GM12878 (cell line): ENCODE results near the gene TENT4B. TPM values are rescaled to one million over a fixed set of nuclear protein-coding genes. Genes with fewer than 3 reads are reported as not detected.
A peak's percentile ranks its signal among the peaks of the same experiment; 100 is the strongest.

ENCODE experiments used
- ATF3 ChIP-seq: IDR thresholded peaks from 2 replicates; pipeline ENCODE4 v1.6.1; 2011; ENCODE audit warnings: low read depth, mild to moderate bottlenecking, low read length, moderate library complexity, borderline replicate concordance; ENCODE audit errors: extremely low read depth
- BRCA1 ChIP-seq: IDR thresholded peaks from 2 replicates; pipeline ENCODE4 v1.6.1; 2011; ENCODE audit warnings: low read depth, low read length, improper control_type of control experiment
- CHD1 ChIP-seq: IDR thresholded peaks from 2 replicates; pipeline ENCODE4 v1.6.1; 2012; ENCODE audit warnings: low read depth, low read length, improper control_type of control experiment
- CHD2 ChIP-seq: IDR thresholded peaks from 2 replicates; pipeline ENCODE4 v1.6.1; 2011; ENCODE audit warnings: low read depth, low read length, improper control_type of control experiment, borderline replicate concordance
- GATAD2B ChIP-seq: fragments of 450-650 bp; conservative IDR thresholded peaks from 2 replicates; pipeline ENCODE4 v1.6.1; 2017; ENCODE audit warnings: low read depth, mild to moderate bottlenecking, moderate library complexity
- HDAC6 ChIP-seq: fragments of 200-600 bp; sonication (generic); IDR thresholded peaks from one replicate; pipeline ENCODE4 v1.8.0; 2017; ENCODE audit warnings: antibody characterized with exemption; ENCODE audit not compliant: unreplicated experiment
- HDGF ChIP-seq: fragments of 450-650 bp; IDR thresholded peaks from 2 replicates; pipeline ENCODE4 v1.6.1; 2016; ENCODE audit warnings: antibody characterized with exemption
- JUND ChIP-seq: IDR thresholded peaks from 2 replicates; pipeline ENCODE4 v1.6.1; 2012; ENCODE audit warnings: low read depth, mild to moderate bottlenecking, low read length, improper control_type of control experiment, moderate library complexity
- NR2C1 ChIP-seq: fragments of 450-650 bp; IDR thresholded peaks from 2 replicates; pipeline ENCODE4 v1.6.1; 2017; ENCODE audit warnings: antibody characterized with exemption, mild to moderate bottlenecking, moderate library complexity
- NR2C2 ChIP-seq: IDR thresholded peaks from 2 replicates; pipeline ENCODE4 v1.6.1; 2011; ENCODE audit warnings: borderline replicate concordance, low read depth; ENCODE audit not compliant: control insufficient read depth, insufficient read length
- PAX5 ChIP-seq: IDR thresholded peaks from 2 replicates; pipeline ENCODE4 v1.6.1; 2011; ENCODE audit warnings: low read depth, low read length, borderline replicate concordance
- PRDM15 ChIP-seq: fragments of 450-650 bp; formaldehyde crosslinking; IDR thresholded peaks from 2 replicates; pipeline ENCODE4 v1.4.0; 2020; ENCODE audit warnings: mild to moderate bottlenecking, moderate library complexity
- TCF3 ChIP-seq: IDR thresholded peaks from 2 replicates; pipeline ENCODE4 v1.6.1; 2012; ENCODE audit warnings: low read depth, mild to moderate bottlenecking, low read length, borderline replicate concordance; ENCODE audit not compliant: insufficient read depth
- TCF7 ChIP-seq: IDR thresholded peaks from 2 replicates; pipeline ENCODE4 v1.6.1; 2014; ENCODE audit warnings: antibody characterized with exemption, borderline replicate concordance
- USF1 ChIP-seq: IDR thresholded peaks from 2 replicates; pipeline ENCODE4 v1.6.1; 2011; ENCODE audit warnings: borderline replicate concordance, low read depth, mild to moderate bottlenecking, moderate library complexity, mixed read lengths, low read length; ENCODE audit not compliant: insufficient read depth; ENCODE audit errors: extremely low read length
- ZNF274 ChIP-seq: IDR thresholded peaks from one replicate; pipeline ENCODE4 v1.8.0; 2011; ENCODE audit not compliant: insufficient read length, insufficient read depth
- polyA plus RNA-seq, 11 experiments: library from polyadenylated mRNA; depleted of rRNA in 4 of 11; unstranded in 6 of 11; stranded (reverse) in 5 of 11; fragments of >200 nt; fragmentation: Nextera tagmentation in 4 of 11; fragmentation: Illumina TruSeq in 1 of 11; extraction: Ambion mirVana in 4 of 11; extraction: Trizol in 1 of 11; gene quantifications; 1 replicate in 1 of 11; 2 replicates in 10 of 11; pipeline versions ENCODE4 v1.2.1 to v1.2.3, GENCODE V29; 2011 to 2016; ENCODE audit warnings: inconsistent platforms in 2 of 11, missing spikeins in 2 of 11, low read depth in 1 of 11
- total RNA-seq, 4 experiments: library from RNA; depleted of rRNA in 3 of 4; stranded (reverse); fragments of >200 nt in 3 of 4; fragmentation: Illumina TruSeq in 1 of 4; extraction: Trizol in 1 of 4; gene quantifications; 2 replicates each; pipeline versions ENCODE4 v1.2.1 to v1.2.3, GENCODE V29; 2013 to 2021
- TF ChIP-seq, protein P1 (sequence below): fragments of 450-650 bp; IDR thresholded peaks from 2 replicates; pipeline ENCODE4 v1.6.1; 2017; ENCODE audit warnings: low read depth, mild to moderate bottlenecking, moderate library complexity
- TF ChIP-seq, protein P2 (sequence below): IDR thresholded peaks from 2 replicates; pipeline ENCODE4 v1.6.1; 2012; ENCODE audit warnings: improper control_type of control experiment, low read depth, low read length; ENCODE audit not compliant: insufficient replicate concordance

TENT4B gene
- total and polyA plus RNA-seq, 10 of the 15 experiments (the other 5 are each of a cell fraction or from before 2014, with no cell fraction given) = 4.4 to 16.7 (median 10.8) TPM

DNA sequence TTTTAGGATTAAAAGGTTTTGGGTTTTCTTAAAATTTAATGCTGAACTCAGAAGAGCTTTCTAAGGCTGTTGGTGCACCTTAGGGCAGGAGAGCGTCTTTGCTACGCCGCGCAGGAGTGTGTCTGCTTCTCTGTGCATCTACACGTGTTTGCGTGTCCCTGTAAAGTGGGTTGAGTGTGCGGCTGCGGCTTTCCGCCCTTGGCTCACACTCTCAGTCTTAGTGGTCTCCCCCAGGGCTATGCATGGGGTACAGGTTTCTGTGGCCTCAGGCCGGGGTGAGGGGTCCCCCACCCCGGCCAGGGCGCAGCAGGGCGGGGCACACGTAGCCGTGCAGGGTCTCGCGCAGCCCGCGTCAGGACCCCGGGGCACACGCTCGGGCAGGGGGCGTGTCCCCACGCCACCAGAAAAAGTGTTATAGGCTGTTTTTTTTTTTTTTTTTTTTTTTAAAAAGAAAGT lies 727 bp upstream of the TENT4B start (continued):
- TF ChIP-seq CHD2 (peak; percentile 27; the same call in 1 of the 2 replicates), PRDM15 (no peak), TCF3 (peak; percentile 57; the same call in 1 of the 2 replicates), GATAD2B (peak; percentile 10; the same call in 1 of the 2 replicates), PAX5 (peak; percentile 94), CHD1 (no peak), ATF3 (no peak), HDAC6 (no peak), HDGF (no peak), ZNF274 (no peak), BRCA1 (no peak), TCF7 (no peak), JUND (peak; percentile 11; the same call in 1 of the 2 replicates), NR2C1 (no peak), NR2C2 (no peak), USF1 (no peak)
- TF ChIP-seq, protein P1, sequence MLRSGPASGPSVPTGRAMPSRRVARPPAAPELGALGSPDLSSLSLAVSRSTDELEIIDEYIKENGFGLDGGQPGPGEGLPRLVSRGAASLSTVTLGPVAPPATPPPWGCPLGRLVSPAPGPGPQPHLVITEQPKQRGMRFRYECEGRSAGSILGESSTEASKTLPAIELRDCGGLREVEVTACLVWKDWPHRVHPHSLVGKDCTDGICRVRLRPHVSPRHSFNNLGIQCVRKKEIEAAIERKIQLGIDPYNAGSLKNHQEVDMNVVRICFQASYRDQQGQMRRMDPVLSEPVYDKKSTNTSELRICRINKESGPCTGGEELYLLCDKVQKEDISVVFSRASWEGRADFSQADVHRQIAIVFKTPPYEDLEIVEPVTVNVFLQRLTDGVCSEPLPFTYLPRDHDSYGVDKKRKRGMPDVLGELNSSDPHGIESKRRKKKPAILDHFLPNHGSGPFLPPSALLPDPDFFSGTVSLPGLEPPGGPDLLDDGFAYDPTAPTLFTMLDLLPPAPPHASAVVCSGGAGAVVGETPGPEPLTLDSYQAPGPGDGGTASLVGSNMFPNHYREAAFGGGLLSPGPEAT = peak; percentile 48; the same call in 1 of the 2 replicates
- TF ChIP-seq, protein P2, sequence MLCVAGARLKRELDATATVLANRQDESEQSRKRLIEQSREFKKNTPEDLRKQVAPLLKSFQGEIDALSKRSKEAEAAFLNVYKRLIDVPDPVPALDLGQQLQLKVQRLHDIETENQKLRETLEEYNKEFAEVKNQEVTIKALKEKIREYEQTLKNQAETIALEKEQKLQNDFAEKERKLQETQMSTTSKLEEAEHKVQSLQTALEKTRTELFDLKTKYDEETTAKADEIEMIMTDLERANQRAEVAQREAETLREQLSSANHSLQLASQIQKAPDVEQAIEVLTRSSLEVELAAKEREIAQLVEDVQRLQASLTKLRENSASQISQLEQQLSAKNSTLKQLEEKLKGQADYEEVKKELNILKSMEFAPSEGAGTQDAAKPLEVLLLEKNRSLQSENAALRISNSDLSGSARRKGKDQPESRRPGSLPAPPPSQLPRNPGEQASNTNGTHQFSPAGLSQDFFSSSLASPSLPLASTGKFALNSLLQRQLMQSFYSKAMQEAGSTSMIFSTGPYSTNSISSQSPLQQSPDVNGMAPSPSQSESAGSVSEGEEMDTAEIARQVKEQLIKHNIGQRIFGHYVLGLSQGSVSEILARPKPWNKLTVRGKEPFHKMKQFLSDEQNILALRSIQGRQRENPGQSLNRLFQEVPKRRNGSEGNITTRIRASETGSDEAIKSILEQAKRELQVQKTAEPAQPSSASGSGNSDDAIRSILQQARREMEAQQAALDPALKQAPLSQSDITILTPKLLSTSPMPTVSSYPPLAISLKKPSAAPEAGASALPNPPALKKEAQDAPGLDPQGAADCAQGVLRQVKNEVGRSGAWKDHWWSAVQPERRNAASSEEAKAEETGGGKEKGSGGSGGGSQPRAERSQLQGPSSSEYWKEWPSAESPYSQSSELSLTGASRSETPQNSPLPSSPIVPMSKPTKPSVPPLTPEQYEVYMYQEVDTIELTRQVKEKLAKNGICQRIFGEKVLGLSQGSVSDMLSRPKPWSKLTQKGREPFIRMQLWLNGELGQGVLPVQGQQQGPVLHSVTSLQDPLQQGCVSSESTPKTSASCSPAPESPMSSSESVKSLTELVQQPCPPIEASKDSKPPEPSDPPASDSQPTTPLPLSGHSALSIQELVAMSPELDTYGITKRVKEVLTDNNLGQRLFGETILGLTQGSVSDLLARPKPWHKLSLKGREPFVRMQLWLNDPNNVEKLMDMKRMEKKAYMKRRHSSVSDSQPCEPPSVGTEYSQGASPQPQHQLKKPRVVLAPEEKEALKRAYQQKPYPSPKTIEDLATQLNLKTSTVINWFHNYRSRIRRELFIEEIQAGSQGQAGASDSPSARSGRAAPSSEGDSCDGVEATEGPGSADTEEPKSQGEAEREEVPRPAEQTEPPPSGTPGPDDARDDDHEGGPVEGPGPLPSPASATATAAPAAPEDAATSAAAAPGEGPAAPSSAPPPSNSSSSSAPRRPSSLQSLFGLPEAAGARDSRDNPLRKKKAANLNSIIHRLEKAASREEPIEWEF = no peak
